ENCODE results near the gene ITGB8.
"Not testable (repeated sequence)": the region's sequence is repeated elsewhere in the genome, so short reads cannot be mapped to it uniquely, and the experiment has no call there.

ITGB8 gene

DNA sequence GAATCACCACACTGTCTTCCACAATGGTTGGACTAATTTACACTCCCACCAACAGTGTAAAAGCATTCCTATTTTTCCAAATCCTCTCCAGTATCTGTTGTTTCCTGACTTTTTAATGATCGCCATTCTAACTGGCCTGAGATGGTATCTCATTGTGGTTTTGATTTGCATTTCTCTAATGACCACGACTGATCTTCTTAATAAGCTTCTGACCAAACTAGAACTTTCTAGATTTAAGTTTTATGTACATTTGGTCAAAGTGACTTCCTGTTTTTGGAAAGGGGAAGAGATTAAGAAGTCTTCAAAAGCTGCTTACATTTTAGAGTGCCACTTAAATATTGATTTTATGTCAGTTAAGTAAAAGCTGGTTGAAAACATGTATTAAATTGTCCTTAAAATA lies 58.5 kb downstream of the ITGB8 start:
- H3K36me3 ChIP-seq (replicated peaks); H3K4me1 ChIP-seq; H3K4me3 ChIP-seq; H3K27me3 ChIP-seq (ENCODE audit: low read depth); H3K9me3 ChIP-seq; DNase-seq (ENCODE audit: low spot score in 2 of 2); in situ Hi-C loops (cut with MboI; ENCODE audit: low sequenced_read_pairs): not testable (repeated sequence)

DNA sequence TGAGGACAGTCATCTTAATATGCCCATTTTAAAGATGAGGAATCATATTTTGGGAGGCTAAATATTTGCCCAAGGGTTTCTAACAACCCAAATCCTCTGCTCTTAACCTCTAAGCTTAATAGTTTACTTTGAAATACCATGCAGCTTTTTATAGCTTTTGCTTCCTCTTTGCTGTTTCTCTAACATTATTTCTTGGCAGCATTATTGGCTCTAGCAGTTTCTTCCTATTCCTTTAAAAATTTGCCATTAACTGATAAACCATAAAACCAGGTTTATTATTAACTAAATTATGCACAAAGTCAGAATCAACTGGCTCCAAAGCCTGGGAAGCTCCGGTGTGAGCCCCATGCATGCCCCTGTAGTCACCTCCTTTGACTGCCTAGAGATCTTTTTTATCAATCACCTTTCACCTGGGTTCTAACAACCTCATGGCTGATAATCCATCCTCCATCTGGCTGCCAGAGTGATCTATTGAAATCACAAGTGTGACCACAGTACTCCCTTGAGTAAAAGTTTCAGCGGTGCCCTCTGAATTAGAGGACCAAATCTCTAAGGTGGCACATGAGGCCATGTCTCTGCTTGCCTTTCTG lies 62.4 kb downstream of the ITGB8 start:
- H3K27me3 ChIP-seq (ENCODE audit: low read depth) = no peaks in the 10 kb centered on the region
- H3K4me3 ChIP-seq = no peak overlapping the region
- in situ Hi-C loops (cut with MboI; ENCODE audit: low sequenced_read_pairs) = no loop called here
- H3K36me3 ChIP-seq (replicated peaks) = no peaks in the 10 kb centered on the region
- no peaks in the 10 kb centered on the region for H3K9me3 ChIP-seq
- H3K4me1 ChIP-seq = no peaks in the 10 kb centered on the region
- no peak for DNase-seq (ENCODE audit: low spot score in 2 of 2)

DNA sequence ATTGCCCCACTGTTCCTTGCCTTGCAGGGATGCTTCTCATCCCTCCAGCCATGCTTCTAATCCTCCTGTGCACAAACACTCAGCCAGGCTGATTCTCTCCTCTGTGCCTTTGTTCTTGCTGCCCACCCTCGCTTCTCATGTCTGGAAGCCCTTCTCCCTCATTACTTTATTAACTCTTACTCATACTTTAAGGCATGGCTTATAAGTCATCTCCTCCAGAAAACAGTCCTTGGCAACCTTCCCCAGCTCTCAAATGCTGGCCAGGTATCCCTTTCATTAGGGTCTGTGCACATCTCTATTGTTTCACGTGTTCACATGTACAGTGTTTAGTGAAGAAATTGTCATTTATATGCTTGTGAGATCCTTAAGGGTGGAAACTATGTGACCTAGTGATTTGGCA lies 62.9 kb downstream of the ITGB8 start:
- H3K27me3 ChIP-seq (ENCODE audit: low read depth) = no peaks in the 10 kb centered on the region
- H3K4me1 ChIP-seq = peaks cover under 1% of the 10 kb centered on the region; the same call in 1 of the 2 replicates
- no peaks in the 10 kb centered on the region for H3K9me3 ChIP-seq
- H3K4me3 ChIP-seq = no peak overlapping the region
- H3K36me3 ChIP-seq (replicated peaks) = no peaks in the 10 kb centered on the region
- in situ Hi-C loops (cut with MboI; ENCODE audit: low sequenced_read_pairs) = no loop called here
- no peak for DNase-seq (ENCODE audit: low spot score in 2 of 2)

- Histone ChIP-seq H3K27me3 (ENCODE audit: low read depth) (no peaks in the 10 kb centered on the region), H3K4me3 (no peak overlapping the region), H3K9me3 (no peaks in the 10 kb centered on the region), H3K4me1 (peaks cover 3% of the 10 kb centered on the region; the same call in 1 of the 2 replicates), H3K36me3 (replicated peaks) (no peaks in the 10 kb centered on the region)
- in situ Hi-C loops (cut with MboI; ENCODE audit: low sequenced_read_pairs) = no loop called here
- DNase-seq (ENCODE audit: low spot score in 2 of 2) = no peak
Measured at GRCh38 chr7:20394284-20394683, 63.6 kb downstream of the ITGB8 start.

GRCh38 chr7:20395104-20395503 lies 64.4 kb downstream of the ITGB8 start:
- no peaks in the 10 kb centered on the region for H3K27me3 ChIP-seq (ENCODE audit: low read depth)
- H3K4me1 ChIP-seq = peaks cover 3% of the 10 kb centered on the region; the same call in 1 of the 2 replicates
- no peaks in the 10 kb centered on the region for H3K36me3 ChIP-seq (replicated peaks)
- in situ Hi-C loops (cut with MboI; ENCODE audit: low sequenced_read_pairs) = no loop called here
- no peaks in the 10 kb centered on the region for H3K9me3 ChIP-seq
- DNase-seq (ENCODE audit: low spot score in 2 of 2) = no peak
- no peak overlapping the region for H3K4me3 ChIP-seq

- H3K4me3 ChIP-seq = no peak overlapping the region
- no peaks in the 10 kb centered on the region for H3K27me3 ChIP-seq (ENCODE audit: low read depth)
- no peaks in the 10 kb centered on the region for H3K9me3 ChIP-seq
- no peak for DNase-seq (ENCODE audit: low spot score in 2 of 2)
- no peaks in the 10 kb centered on the region for H3K36me3 ChIP-seq (replicated peaks)
- in situ Hi-C loops (cut with MboI; ENCODE audit: low sequenced_read_pairs) = no loop called here
- peaks cover 3% of the 10 kb centered on the region; the same call in 1 of the 2 replicates for H3K4me1 ChIP-seq
Measured at GRCh38 chr7:20395511-20395910, 64.8 kb downstream of the ITGB8 start.

GRCh38 chr7:20399521-20399920 lies 68.8 kb downstream of the ITGB8 start:
- in situ Hi-C loops (cut with MboI; ENCODE audit: low sequenced_read_pairs) = no loop called here
- H3K4me1 ChIP-seq = peaks cover 8% of the 10 kb centered on the region
- H3K4me3 ChIP-seq = no peak overlapping the region
- H3K36me3 ChIP-seq (replicated peaks) = no peaks in the 10 kb centered on the region
- no peak for DNase-seq (ENCODE audit: low spot score in 2 of 2)
- no peaks in the 10 kb centered on the region for H3K27me3 ChIP-seq (ENCODE audit: low read depth)
- no peaks in the 10 kb centered on the region for H3K9me3 ChIP-seq

DNA sequence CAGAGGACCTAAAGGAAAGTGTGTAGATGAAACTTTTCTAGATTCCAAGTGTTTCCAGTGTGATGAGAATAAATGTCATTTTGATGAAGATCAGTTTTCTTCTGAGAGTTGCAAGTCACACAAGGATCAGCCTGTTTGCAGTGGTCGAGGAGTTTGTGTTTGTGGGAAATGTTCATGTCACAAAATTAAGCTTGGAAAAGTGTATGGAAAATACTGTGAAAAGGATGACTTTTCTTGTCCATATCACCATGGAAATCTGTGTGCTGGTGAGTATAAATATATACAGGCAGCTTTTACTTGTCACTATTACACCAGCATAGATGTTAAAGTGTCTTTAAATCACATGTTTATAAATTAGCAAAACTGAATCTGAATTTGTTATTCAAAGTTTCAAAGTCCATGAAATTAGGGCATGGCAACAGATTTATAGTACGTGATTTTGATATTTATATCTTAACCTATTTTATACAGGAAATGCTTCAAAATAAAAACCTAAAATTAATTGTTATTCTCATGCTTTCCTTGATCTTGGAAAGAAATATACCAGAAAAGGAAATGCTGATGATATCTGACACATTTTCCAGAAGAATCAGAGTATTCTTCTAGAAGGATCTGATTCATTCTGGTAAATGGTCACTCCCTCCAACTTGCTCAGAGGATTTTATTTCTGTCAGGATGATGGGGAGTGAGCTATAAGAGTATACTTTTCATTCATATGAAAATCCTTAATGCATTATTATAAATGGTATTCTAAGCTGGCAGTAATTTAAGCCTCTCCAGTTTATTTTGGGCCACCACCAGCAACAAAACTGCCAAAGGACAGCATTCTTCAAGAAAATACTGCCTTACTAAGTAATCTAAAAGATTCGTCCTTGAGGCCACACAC lies 71.4 kb downstream of the ITGB8 start:
- in situ Hi-C loops (cut with MboI; ENCODE audit: low sequenced_read_pairs) = no loop called here
- H3K9me3 ChIP-seq = no peaks in the 10 kb centered on the region
- peaks cover 8% of the 10 kb centered on the region for H3K4me1 ChIP-seq
- peak in 1 of 2 experiments; percentile 41 for DNase-seq (ENCODE audit: low spot score in 2 of 2)
- H3K27me3 ChIP-seq (ENCODE audit: low read depth) = no peaks in the 10 kb centered on the region
- no peaks in the 10 kb centered on the region for H3K36me3 ChIP-seq (replicated peaks)
- no peak overlapping the region for H3K4me3 ChIP-seq

DNA sequence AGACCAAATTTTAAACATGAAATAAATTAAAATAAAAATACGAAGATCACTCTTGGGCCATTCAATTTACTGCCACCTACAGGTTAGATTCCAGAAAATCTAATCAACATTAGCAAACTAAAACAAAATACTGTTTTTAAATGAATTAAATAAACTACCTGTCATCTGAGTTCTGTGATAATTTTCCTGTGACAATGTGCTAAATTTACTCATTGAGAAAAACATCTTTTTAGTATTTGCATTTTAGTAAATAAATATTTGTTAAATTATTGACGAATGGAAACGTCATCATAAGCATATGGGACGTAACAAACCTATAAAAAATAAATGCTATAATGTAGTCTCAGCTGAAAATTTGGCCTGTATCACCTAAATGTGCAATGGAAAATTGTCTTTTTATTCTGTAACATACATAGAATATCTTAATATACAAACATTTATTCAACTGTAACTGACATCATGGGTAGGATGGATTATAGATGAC lies 72.1 kb downstream of the ITGB8 start:
- Histone ChIP-seq H3K36me3 (replicated peaks) (no peaks in the 10 kb centered on the region), H3K27me3 (ENCODE audit: low read depth) (no peaks in the 10 kb centered on the region), H3K4me3 (no peak overlapping the region), H3K9me3 (no peaks in the 10 kb centered on the region), H3K4me1 (peaks cover 13% of the 10 kb centered on the region)
- no peak for DNase-seq (ENCODE audit: low spot score in 2 of 2)
- in situ Hi-C loops (cut with MboI; ENCODE audit: low sequenced_read_pairs) = no loop called here

GRCh38 chr7:20403331-20403730 lies 72.6 kb downstream of the ITGB8 start:
- in situ Hi-C loops (cut with MboI; ENCODE audit: low sequenced_read_pairs) = no loop called here
- no peaks in the 10 kb centered on the region for H3K9me3 ChIP-seq
- H3K27me3 ChIP-seq (ENCODE audit: low read depth) = no peaks in the 10 kb centered on the region
- no peak for DNase-seq (ENCODE audit: low spot score in 2 of 2)
- H3K4me1 ChIP-seq = peaks cover 17% of the 10 kb centered on the region
- H3K4me3 ChIP-seq = no peak overlapping the region
- no peaks in the 10 kb centered on the region for H3K36me3 ChIP-seq (replicated peaks)

DNA sequence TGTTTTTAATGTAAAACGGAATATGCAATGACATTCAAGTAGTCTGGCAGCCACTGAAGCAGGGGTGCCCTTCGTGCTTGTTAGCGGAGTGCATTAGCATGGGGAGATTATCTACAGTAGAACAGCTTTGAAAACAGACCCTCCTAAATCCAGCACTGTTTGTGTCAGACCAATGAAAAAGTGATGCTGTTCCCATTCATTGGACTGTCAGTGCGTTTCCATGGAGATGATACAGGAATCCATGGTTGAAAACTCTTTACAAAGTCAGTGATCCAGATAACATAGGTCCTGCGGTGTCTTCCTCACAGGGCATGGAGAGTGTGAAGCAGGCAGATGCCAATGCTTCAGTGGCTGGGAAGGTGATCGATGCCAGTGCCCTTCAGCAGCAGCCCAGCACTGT lies 73.6 kb downstream of the ITGB8 start:
- in situ Hi-C loops (cut with MboI; ENCODE audit: low sequenced_read_pairs) = no loop called here
- no peak overlapping the region for H3K4me3 ChIP-seq
- no peaks in the 10 kb centered on the region for H3K36me3 ChIP-seq (replicated peaks)
- peaks cover 13% of the 10 kb centered on the region for H3K4me1 ChIP-seq
- H3K9me3 ChIP-seq = no peaks in the 10 kb centered on the region
- no peaks in the 10 kb centered on the region for H3K27me3 ChIP-seq (ENCODE audit: low read depth)
- no peak for DNase-seq (ENCODE audit: low spot score in 2 of 2)

DNA sequence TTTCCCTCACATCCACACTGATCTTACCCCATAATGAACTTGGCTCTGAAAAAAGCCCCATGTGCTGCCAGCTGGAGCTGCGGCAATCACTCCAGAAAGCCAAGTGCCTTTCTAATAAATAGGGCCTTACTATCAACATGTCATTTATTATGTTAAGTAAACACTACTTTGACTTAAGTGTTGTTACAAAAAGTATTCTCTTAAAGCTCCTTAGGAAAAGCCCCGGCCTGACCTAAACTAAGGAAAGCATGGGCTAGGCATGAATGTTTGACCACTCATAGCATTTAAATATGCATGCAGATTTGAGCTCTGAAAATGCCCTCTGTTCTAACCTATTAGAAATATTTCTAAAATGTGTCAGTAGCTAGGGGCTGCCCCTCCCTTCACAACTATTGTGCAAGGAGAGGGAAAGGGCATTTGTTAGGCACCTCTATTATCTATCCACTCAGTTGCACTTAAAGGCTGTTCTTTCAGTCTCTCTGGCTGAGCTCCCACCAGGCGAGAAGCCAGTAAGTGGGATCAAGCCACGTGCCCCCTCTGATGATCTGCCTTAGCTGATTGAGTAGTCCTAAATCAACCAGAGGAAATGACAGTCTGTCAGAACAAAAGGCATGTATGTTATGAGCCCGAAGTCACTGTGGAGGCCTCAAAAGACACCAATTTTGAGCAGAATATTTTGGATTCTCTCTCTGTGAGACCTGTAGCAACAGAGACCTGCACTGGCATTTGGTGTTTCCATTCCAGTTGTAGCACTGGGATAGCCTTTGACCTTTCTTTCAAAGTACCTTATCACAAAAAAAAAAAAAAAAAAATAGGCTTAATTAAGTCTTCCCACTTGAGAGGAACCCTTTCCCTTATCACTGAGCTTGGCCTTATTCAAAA lies 77.1 kb downstream of the ITGB8 start:
- Histone ChIP-seq H3K27me3 (ENCODE audit: low read depth) (no peaks in the 10 kb centered on the region), H3K4me1 (peaks cover 9% of the 10 kb centered on the region), H3K4me3 (no peak overlapping the region), H3K9me3 (no peaks in the 10 kb centered on the region), H3K36me3 (replicated peaks) (no peaks in the 10 kb centered on the region)
- in situ Hi-C loops (cut with MboI; ENCODE audit: low sequenced_read_pairs) = no loop called here
- DNase-seq (ENCODE audit: low spot score in 2 of 2) = peak; percentile 58 to 67

GRCh38 chr7:20408467-20408826 lies 77.7 kb downstream of the ITGB8 start:
- H3K4me1 ChIP-seq = peaks cover 9% of the 10 kb centered on the region
- H3K4me3 ChIP-seq = no peak overlapping the region
- no peaks in the 10 kb centered on the region for H3K27me3 ChIP-seq (ENCODE audit: low read depth)
- no peak for DNase-seq (ENCODE audit: low spot score in 2 of 2)
- H3K36me3 ChIP-seq (replicated peaks) = no peaks in the 10 kb centered on the region
- no peaks in the 10 kb centered on the region for H3K9me3 ChIP-seq
- in situ Hi-C loops (cut with MboI; ENCODE audit: low sequenced_read_pairs) = no loop called here

DNA sequence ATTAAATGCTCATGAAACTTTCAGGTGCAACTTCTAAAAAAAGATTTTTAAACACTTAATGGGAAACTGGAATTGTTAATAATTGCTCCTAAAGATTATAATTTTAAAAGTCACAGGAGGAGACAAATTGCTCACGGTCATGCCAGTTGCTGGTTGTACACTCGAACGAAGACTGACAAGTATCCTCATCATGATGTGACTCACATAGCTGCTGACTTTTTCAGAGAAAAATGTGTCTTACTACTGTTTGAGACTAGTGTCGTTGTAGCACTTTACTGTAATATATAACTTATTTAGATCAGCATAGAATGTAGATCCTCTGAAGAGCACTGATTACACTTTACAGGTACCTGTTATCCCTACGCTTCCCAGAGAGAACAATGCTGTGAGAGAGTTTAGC lies 79.3 kb downstream of the ITGB8 start:
- Histone ChIP-seq H3K9me3 (no peaks in the 10 kb centered on the region), H3K36me3 (replicated peaks) (no peaks in the 10 kb centered on the region), H3K27me3 (ENCODE audit: low read depth) (no peaks in the 10 kb centered on the region), H3K4me1 (peaks cover 9% of the 10 kb centered on the region), H3K4me3 (no peak overlapping the region)
- in situ Hi-C loops (cut with MboI; ENCODE audit: low sequenced_read_pairs) = no loop called here
- DNase-seq (ENCODE audit: low spot score in 2 of 2) = no peak

Measured in HAP-1 (cell line).